Measurements from ENCODE around the gene SLC25A22. TPM values are rescaled to one million over a fixed set of nuclear protein-coding genes. Genes with fewer than 3 reads are reported as not detected.

The SLC25A22 gene
- total RNA-seq, 1 experiment from 2014 or later, result 32.7 TPM

- no TSS peak for BruUV-seq (replicated peaks)
- Histone ChIP-seq H3K4me2 (ENCODE audit: low read length) (no peak overlapping the region), H3K9me3 (ENCODE audit: low read length) (no peaks in the 10 kb centered on the region), H3K36me3 (ENCODE audit: low read depth, low read length) (no peaks in the 10 kb centered on the region), H3K9ac (ENCODE audit: low read length) (no peak overlapping the region), H3K79me2 (ENCODE audit: low read length) (no peaks in the 10 kb centered on the region), H3K4me3 (ENCODE audit: low read length) (no peak overlapping the region), H4K20me1 (ENCODE audit: low read length) (no peaks in the 10 kb centered on the region), H3F3A (ENCODE audit: low read length, unreplicated experiment) (no peaks in the 10 kb centered on the region), H3K4me1 (ENCODE audit: insufficient read depth, low read length) (no peaks in the 10 kb centered on the region), H3K9me2 (replicated peaks; ENCODE audit: low read length) (no peaks in the 10 kb centered on the region), H3K27ac (ENCODE audit: low read length) (no peak overlapping the region), H2AFZ (ENCODE audit: low read length) (no peak overlapping the region), H3K27me3 (ENCODE audit: low read length) (no peaks in the 10 kb centered on the region)
- ChIA-PET POLR2A (ENCODE audit: unreplicated experiment) (no interaction called here), CTCF (no interaction called here)
- DNase-seq, result no peak
- ATAC-seq, result no peak
- TF ChIP-seq, protein P1, sequence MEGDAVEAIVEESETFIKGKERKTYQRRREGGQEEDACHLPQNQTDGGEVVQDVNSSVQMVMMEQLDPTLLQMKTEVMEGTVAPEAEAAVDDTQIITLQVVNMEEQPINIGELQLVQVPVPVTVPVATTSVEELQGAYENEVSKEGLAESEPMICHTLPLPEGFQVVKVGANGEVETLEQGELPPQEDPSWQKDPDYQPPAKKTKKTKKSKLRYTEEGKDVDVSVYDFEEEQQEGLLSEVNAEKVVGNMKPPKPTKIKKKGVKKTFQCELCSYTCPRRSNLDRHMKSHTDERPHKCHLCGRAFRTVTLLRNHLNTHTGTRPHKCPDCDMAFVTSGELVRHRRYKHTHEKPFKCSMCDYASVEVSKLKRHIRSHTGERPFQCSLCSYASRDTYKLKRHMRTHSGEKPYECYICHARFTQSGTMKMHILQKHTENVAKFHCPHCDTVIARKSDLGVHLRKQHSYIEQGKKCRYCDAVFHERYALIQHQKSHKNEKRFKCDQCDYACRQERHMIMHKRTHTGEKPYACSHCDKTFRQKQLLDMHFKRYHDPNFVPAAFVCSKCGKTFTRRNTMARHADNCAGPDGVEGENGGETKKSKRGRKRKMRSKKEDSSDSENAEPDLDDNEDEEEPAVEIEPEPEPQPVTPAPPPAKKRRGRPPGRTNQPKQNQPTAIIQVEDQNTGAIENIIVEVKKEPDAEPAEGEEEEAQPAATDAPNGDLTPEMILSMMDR (conservative IDR thresholded peaks at IDR 0.05; ENCODE audit: low read depth, low read length), result no peak
- TF ChIP-seq EZH2 (IDR thresholded peaks at IDR 0.05; ENCODE audit: low read length, unreplicated experiment), result no peak
- no peak for TF ChIP-seq EZH2phosphoT487 (IDR thresholded peaks at IDR 0.05; ENCODE audit: borderline replicate concordance, low read length)
- intact Hi-C loops (cut with micrococcal nuclease), result no loop called here
These were observed 11.6 kb downstream of the SLC25A22 start for GRCh38 chr11:786235-787083.

GRCh38 chr11:783581-784015 lies 14.5 kb downstream of the SLC25A22 start:
- no peaks in the 10 kb centered on the region for H4K20me1 ChIP-seq (ENCODE audit: low read length)
- TF ChIP-seq, protein P1 (conservative IDR thresholded peaks at IDR 0.05; ENCODE audit: low read depth, low read length), result peak; percentile 80
- TF ChIP-seq EZH2 (IDR thresholded peaks at IDR 0.05; ENCODE audit: low read length, unreplicated experiment), result no peak
- no peak for TF ChIP-seq EZH2phosphoT487 (IDR thresholded peaks at IDR 0.05; ENCODE audit: borderline replicate concordance, low read length)
- no peak overlapping the region for H3K4me3 ChIP-seq (ENCODE audit: low read length)
- H3K4me2 ChIP-seq (ENCODE audit: low read length), result peak overlapping the region; percentile 49
- ChIA-PET CTCF (no interaction called here), POLR2A (ENCODE audit: unreplicated experiment) (no interaction called here)
- H3K9me3 ChIP-seq (ENCODE audit: low read length), result no peaks in the 10 kb centered on the region
- H3K27ac ChIP-seq (ENCODE audit: low read length), result no peak overlapping the region
- no peaks in the 10 kb centered on the region for H3K4me1 ChIP-seq (ENCODE audit: insufficient read depth, low read length)
- no peaks in the 10 kb centered on the region for H3K9me2 ChIP-seq (replicated peaks; ENCODE audit: low read length)
- TSS peak; percentile 8 for BruUV-seq (replicated peaks)
- H2AFZ ChIP-seq (ENCODE audit: low read length), result no peak overlapping the region
- no peaks in the 10 kb centered on the region for H3K27me3 ChIP-seq (ENCODE audit: low read length)
- peak; percentile 96 for ATAC-seq
- H3K9ac ChIP-seq (ENCODE audit: low read length), result no peak overlapping the region
- H3F3A ChIP-seq (ENCODE audit: low read length, unreplicated experiment), result no peaks in the 10 kb centered on the region
- intact Hi-C loops (cut with micrococcal nuclease), result no loop called here
- 0 out of 2 replicates have a peak, but pooled peaks cover under 1% of the 10 kb centered on the region for H3K79me2 ChIP-seq (ENCODE audit: low read length)
- no peaks in the 10 kb centered on the region for H3K36me3 ChIP-seq (ENCODE audit: low read depth, low read length)
- DNase-seq, result peak; percentile 80

Data from PC-3 (cell line).